Stimulated activated CD8-positive, alpha-beta memory T cell treated with anti-CD3 and anti-CD28 coated beads, Interleukin-4, amount 100 ng/mL, for 1 hour (primary cell): Measurements from ENCODE around the gene OR8D4.
"Not testable (repeated sequence)": the region's sequence is repeated elsewhere in the genome, so short reads cannot be mapped to it uniquely, and the experiment has no call there.

Experiments
- DNase-seq, 2 donors: peaks; one replicate each; pipeline ENCODE4 v3.0.0-alpha.2; 2020; ENCODE audit warnings: low read depth in 2 of 2, low spot score in 1 of 2

OR8D4 gene

DNA sequence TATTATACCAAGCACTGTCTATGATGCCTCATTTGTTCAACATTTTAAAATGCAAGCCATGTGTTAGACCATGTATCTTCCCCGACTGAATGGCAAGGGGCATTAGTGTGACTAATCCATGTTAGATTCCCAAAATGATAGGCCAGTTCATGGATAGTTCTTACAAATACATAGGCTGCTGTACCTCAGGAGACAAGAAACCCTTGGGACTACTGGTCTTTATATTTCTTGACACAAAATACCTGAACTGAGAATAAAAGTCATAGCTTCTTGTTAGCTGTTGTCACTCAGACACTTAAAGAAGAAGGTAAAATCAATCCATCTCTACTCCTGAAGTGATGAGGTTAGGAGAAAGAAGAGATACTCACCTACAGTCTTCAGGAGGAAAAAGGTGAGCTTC lies at the start of gene OR8D4:
Gene OR8D4 (plus strand): TSS at position 301 of the 400 bp plus-strand sequence. CDS start 4,265 bp downstream, outside the sequence.
- no peak for DNase-seq

DNA sequence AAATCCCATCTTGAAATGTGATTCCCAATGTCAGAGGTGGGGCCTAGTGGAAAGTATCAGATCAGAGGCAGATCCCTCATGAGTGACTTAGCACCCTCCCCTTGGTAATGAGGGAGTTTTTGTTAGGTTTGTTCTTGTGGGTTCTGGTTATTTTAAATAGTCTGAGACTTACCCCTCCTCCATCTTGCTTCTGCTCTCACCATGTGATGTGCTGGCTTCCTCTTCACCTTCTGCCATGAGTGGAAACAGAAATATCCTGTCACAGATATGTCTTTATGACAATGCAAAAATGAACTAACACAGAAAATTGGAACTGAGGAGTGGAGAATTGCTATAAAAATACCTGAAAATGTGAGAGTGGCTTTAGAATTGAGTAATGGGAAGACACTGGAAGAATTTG lies 49.6 kb upstream of the OR8D4 start:
- no peak for DNase-seq

DNA sequence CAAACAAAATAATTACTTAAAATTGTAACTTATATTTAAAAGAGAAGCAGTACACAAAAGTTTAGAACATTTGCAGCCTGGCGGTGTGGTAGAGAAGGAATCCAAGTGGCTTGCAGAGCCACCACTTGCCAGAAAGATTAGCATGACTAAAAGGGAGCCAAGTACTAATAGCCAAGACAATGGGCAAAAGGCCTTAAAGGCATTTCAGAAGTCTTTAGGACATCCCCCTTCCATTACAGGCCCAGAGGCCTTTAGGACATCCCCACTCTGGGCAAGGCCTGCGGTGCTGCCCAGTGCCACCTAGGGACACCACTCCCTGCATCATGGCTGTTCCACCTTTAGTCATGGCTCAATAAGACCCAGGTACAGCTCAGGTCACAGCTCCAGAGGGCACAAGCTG lies 48.9 kb upstream of the OR8D4 start:
- DNase-seq: no peak

- DNase-seq: no peak
These were observed 45.5 kb upstream of the OR8D4 start for GRCh38 chr11:123856444-123856843.

DNA sequence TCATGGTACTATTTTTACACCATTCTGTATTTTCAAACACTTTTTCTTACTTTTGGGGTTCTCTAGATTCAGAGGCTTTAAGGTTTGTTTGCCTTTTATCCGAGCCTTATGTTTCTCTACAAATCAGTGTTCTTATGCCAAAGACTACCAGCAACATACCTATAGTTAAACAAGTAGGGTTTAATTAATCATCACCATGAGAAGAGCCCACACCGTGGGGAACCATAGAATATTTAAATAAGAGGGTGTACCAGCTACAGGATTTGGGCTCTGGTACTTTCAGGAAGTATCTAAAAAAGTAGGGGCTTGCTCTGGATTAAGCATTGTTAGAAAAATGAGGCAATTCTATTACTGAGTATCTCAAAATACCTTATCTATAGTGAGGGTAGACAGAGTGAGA lies 42.2 kb upstream of the OR8D4 start:
- DNase-seq: no peak

GRCh38 chr11:123865293-123865692 lies 36.7 kb upstream of the OR8D4 start:
- DNase-seq: not testable (repeated sequence)

DNA sequence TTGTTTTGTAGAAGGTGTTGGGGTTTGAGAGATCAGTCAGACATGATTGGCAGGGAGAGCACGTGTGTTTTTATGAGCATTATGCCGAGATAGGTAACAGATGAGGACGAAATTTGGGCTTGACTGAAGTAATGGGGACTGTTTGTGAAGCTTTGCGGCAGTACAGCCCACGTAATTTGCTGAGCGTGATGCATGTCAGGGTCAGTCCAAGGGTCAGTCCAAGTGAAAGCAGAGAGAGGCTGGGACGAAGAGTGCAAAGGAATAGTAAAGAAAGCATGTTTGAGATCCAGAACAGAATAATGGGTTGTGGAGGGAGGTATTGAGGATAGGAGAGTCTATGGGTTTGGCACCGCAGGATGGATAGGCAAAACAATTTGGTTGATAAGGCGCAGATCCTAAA lies 34.2 kb upstream of the OR8D4 start:
- DNase-seq: not testable (repeated sequence)

- DNase-seq: no peak
These were observed 21.1 kb upstream of the OR8D4 start for GRCh38 chr11:123880912-123881311.

DNA sequence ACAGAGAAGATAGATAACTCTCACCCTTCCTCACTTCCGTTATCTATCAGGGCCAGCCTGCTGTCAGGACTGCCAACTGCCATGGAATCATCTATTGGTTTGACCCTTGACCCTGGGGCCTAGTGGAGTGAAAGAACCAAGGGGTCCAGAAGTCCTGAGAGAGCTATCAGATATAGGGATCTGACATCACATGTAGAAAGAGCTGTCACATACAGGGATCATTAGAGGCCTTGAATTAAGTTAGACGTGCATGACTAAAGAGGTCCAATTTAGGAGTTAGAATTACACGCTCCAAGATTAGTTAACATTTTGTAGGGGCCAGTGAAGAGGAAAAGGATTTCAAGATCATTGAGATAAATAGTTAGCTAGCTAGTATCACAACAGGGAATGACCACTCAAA lies 16.4 kb upstream of the OR8D4 start, which contains the start of gene TMEM225:
Gene TMEM225 (minus strand): TSS at position 101 of the 400 bp plus-strand sequence. CDS start 245 bp downstream, outside the sequence.
- DNase-seq: no peak

DNA sequence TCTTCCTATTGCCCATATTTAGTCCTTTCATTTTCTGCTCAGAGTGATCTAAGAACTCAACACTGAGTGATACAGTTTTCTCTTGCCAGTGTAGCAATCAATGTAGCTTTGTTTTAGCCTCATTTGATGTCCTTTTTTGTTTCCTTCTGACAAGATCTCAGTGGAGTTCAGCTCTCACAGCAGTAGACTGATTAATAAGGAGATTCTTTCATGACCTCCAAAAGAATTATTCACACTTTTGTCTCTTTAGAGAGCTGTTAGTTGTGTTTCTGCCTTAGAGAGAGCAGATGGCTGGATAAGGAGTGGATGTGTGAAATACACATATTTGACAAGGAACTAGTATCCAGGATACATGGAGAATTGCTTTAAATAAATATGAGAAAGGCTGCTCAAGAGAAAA lies 9.9 kb upstream of the OR8D4 start:
- no peak for DNase-seq

DNA sequence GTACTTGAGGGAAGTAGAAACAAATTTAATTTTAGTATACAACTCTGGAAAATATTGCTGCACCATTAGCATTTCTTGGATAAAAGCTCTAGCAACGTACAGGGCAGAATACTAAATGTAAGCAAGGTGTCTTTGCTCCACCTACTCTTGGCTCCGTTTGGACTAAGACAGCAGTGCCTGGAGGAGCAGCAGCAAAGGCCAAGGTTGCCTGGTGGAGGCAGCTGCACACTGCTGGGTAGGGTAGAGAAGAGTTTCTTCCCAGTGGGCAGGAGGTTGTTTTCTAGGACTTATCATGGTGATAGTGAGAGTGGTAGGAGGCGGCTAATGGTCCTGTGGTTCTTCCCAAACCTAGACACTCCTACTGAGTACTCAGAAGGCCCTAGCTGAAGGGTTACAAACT lies 2.2 kb upstream of the OR8D4 start:
- no peak for DNase-seq

- DNase-seq: no peak
These were observed 2.0 kb downstream of the OR8D4 start for GRCh38 chr11:123903932-123904331.

DNA sequence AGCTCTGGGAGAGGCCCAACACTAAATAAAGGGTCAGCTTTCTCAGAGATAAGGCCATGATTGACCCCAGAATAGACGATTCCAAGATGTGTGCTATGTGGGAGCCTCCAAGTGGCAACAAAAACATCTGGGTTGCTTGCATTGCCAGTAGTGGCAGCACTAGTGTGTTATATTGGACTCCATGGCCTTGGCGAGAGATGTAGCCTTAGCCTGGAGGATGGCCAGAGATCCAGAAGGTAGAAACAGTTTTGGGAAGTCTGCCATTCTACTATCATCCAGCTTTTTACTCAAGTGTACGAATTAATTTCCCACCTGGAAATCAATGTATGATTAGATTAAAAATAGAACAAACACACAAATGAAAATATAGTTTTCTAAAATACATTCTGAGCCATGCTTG lies 3.0 kb downstream of the OR8D4 start:
- no peak for DNase-seq

- DNase-seq: no peak
These were observed 3.9 kb downstream of the OR8D4 start for GRCh38 chr11:123905826-123906225.

- no peak for DNase-seq
These were observed 19.0 kb downstream of the OR8D4 start for GRCh38 chr11:123920943-123921342.

- no peak for DNase-seq
These were observed 22.1 kb downstream of the OR8D4 start for GRCh38 chr11:123924027-123924426.

GRCh38 chr11:123939317-123939716 lies 37.4 kb downstream of the OR8D4 start, which contains the start of gene OR4D5:
Gene OR4D5 (plus strand): TSS chr11:123939617. CDS start chr11:123939617, 0 bp downstream.
- DNase-seq: no peak

- DNase-seq: no peak
These were observed 40.4 kb downstream of the OR8D4 start for GRCh38 chr11:123942413-123942812.

GRCh38 chr11:123943738-123944137 lies 41.8 kb downstream of the OR8D4 start, which contains the start of gene OR6T1:
Gene OR6T1 (minus strand): TSS chr11:123943838. CDS start chr11:123943838, 0 bp downstream.
- DNase-seq: no peak

DNA sequence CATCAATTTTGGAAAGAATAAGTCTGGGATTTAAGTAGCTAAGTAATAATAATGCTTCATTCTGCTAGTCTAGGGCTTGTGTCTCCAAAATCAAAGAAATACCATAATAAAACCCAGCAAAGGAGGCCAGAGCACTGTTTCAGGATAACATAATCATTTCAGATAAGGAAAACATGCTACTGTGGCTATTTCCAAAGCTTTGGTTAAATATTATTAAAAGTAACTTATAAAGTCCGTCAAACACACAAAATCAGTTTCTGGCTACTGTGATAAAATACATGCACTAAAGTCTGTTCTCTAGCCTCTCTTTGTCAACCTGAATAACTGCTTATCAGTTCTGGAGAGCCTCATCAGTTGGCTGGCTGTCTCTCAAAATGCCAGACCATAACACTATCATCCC lies 43.2 kb downstream of the OR8D4 start:
- DNase-seq: no peak

- DNase-seq: no peak
These were observed 54.8 kb downstream of the OR8D4 start for GRCh38 chr11:123956752-123957151.
